Kidney (tissue), 14 donors: ENCODE measurements around the gene ADM2. TPM values are rescaled to one million over a fixed set of nuclear protein-coding genes. Genes with fewer than 3 reads are reported as not detected.

Experiments
- DNase-seq, 5 donors: peaks; one replicate each; pipeline ENCODE4 v3.0.0-alpha.2; 2013 to 2020
- FAIRE-seq: peaks from 2 replicates; lab custom pipeline; 2012; peaks lifted over from hg19 to GRCh38; lab: Jason Lieb, UNC
- H3K27ac ChIP-seq, 2 donors: one replicate each; pipeline ENCODE4 v1.7.0; 2013; ENCODE audit warnings: low read depth in 2 of 2, low read length in 2 of 2, inconsistent platforms in 1 of 2
- H3K27me3 ChIP-seq: one replicate; pipeline ENCODE4 v1.7.1; 2013; ENCODE audit warnings: low read length, inconsistent platforms; ENCODE audit not compliant: control insufficient read depth, insufficient read depth
- H3K36me3 ChIP-seq, 3 donors: one replicate each; pipeline versions ENCODE4 v1.7.0 to v1.7.1; 2013; ENCODE audit warnings: low read length in 3 of 3, control low read depth in 1 of 3, inconsistent platforms in 1 of 3; ENCODE audit not compliant: insufficient read depth in 3 of 3, control insufficient read depth in 2 of 3
- H3K4me1 ChIP-seq, 3 donors: one replicate each; pipeline versions ENCODE4 v1.7.0 to v1.7.1; 2013; ENCODE audit warnings: low read length in 3 of 3, inconsistent platforms in 1 of 3, low read depth in 1 of 3; ENCODE audit not compliant: control insufficient read depth in 2 of 3, insufficient read depth in 2 of 3
- H3K4me3 ChIP-seq, 3 donors: one replicate each; pipeline versions ENCODE4 v1.7.0 to v1.8.1; 2013; ENCODE audit warnings: low read length in 3 of 3, control low read depth in 1 of 3, inconsistent platforms in 1 of 3
- H3K9ac ChIP-seq, 3 donors: one replicate each; pipeline versions ENCODE4 v1.7.0 to v1.7.1; 2013; ENCODE audit warnings: low read length in 3 of 3, control low read depth in 1 of 3, inconsistent platforms in 1 of 3
- H3K9me3 ChIP-seq, 3 donors: one replicate each; pipeline versions ENCODE4 v1.7.0 to v1.7.1; 2013; ENCODE audit warnings: low read length in 3 of 3, control low read depth in 1 of 3, inconsistent platforms in 1 of 3; ENCODE audit not compliant: control insufficient read depth in 2 of 3, insufficient read depth in 1 of 3
- CTCF ChIP-seq: IDR thresholded peaks from 3 replicates; pipeline ENCODE4 v1.5.1; 2012; ENCODE audit warnings: mild to moderate bottlenecking, moderate library complexity, borderline replicate concordance; ENCODE audit not compliant: insufficient read depth; ENCODE audit errors: extremely low read depth
- intact Hi-C: fragments of 100-400 bp; cut with DNase I; formaldehyde crosslinking; loops from one replicate; pipeline ENCODE4 v1.11.1; 2022
- polyA plus RNA-seq: library from polyadenylated mRNA; stranded (reverse); fragments of 350-450 nt; fragmentation: Illumina TruSeq; extraction: RNeasy Lipid Tissue Mini Kit (QIAGEN cat#74804); gene quantifications from one replicate; pipeline ENCODE4 v1.2.3, GENCODE V29; 2014; ENCODE audit warnings: low read depth, low replicate concordance; ENCODE audit not compliant: insufficient read depth
- total RNA-seq: library from RNA; stranded (reverse); fragmentation: NEBNext Ultra II Directional; extraction: Animal tissue kit (Norgen Biotek cat#: 25700); gene quantifications from one replicate; pipeline ENCODE4 v1.2.1, GENCODE V29; 2021
- donor health status: control.
- donor health status: control.
- donor health status: control.
- donor health status: control.
- donor health status: control.
- donor health status: DM: yes; HTN: yes; CAD: no.
- donor health status: Normal renal cell carcinoma (clear cell type).

Gene ADM2
- total and polyA plus RNA-seq, 2 donors from 2014 or later, result 8.0 to 10.6 TPM

- H3K9me3 ChIP-seq, result no peaks in the 10 kb centered on the region
- no peak overlapping the region for H3K27ac ChIP-seq
- H3K4me1 ChIP-seq, result peaks cover 0 to 31% (median 20%) of the 10 kb centered on the region in 3 donors
- intact Hi-C loops, result no loop called here
- H3K9ac ChIP-seq, result no peak overlapping the region
- TF ChIP-seq CTCF, result no peak
- H3K27me3 ChIP-seq, result no peaks in the 10 kb centered on the region
- peaks cover 0 to 5% (median 4%) of the 10 kb centered on the region in 3 donors for H3K36me3 ChIP-seq
- no peak for FAIRE-seq
- no peak overlapping the region for H3K4me3 ChIP-seq
- DNase-seq, result no peak
Measured at GRCh38 chr22:50471962-50472361, 9.4 kb upstream of the ADM2 start.

- Histone ChIP-seq H3K36me3 (no peaks in the 10 kb centered on the region), H3K9me3 (no peaks in the 10 kb centered on the region), H3K27me3 (no peaks in the 10 kb centered on the region), H3K4me1 (peaks cover 0 to 31% (median 20%) of the 10 kb centered on the region in 3 donors), H3K4me3 (peak overlapping the region in 2 of 3 donors; percentile 71 to 72), H3K9ac (peak overlapping the region in 2 of 3 donors; percentile 8 to 58), H3K27ac (no peak overlapping the region)
- FAIRE-seq (no peak), DNase-seq (peak in 1 of 5 donors; percentile 61)
- intact Hi-C loops, result no loop called here
- TF ChIP-seq CTCF, result peak; percentile 9
Measured at GRCh38 chr22:50473088-50473487, 8.3 kb upstream of the ADM2 start.

GRCh38 chr22:50473855-50474671 lies 7.3 kb upstream of the ADM2 start:
- FAIRE-seq (no peak), DNase-seq (peak in 4 of 5 donors; percentile 27 to 82 (median 40))
- intact Hi-C loops, result no loop called here
- no peak for TF ChIP-seq CTCF
- no peak overlapping the region for H3K27ac ChIP-seq
- peak overlapping the region in 2 of 3 donors; percentile 36 to 58 for H3K9ac ChIP-seq
- no peaks in the 10 kb centered on the region for H3K9me3 ChIP-seq
- peaks cover 0 to 31% (median 20%) of the 10 kb centered on the region in 3 donors for H3K4me1 ChIP-seq
- peak overlapping the region; percentile 44 to 72 (median 71) for H3K4me3 ChIP-seq
- H3K27me3 ChIP-seq, result no peaks in the 10 kb centered on the region
- no peaks in the 10 kb centered on the region for H3K36me3 ChIP-seq
